RWPE2 (cell line): ENCODE results near the gene CHD9.

Experiments used
- ATAC-seq: fragments of 200-7000 bp; cut with Tn5 transposase; 3 replicates; pipeline ENCODE4 v1.9.1; 2021; ENCODE audit warnings: low read depth
- DNase-seq: peaks from one replicate; pipeline ENCODE4 v3.0.0-alpha.2; 2020; ENCODE audit warnings: low spot score
- H3K27ac ChIP-seq: fragments of 450-650 bp; 2 replicates; pipeline ENCODE4 v1.5.1; 2017; ENCODE audit warnings: mild to moderate bottlenecking; ENCODE audit not compliant: poor library complexity, severe bottlenecking
- H3K27me3 ChIP-seq: fragments of 250-450 bp; sonication (Bioruptor Pico); 2 replicates; pipeline ENCODE4 v1.5.1; 2021; ENCODE audit warnings: mild to moderate bottlenecking, moderate library complexity; ENCODE audit not compliant: insufficient read depth, poor library complexity, severe bottlenecking
- H3K36me3 ChIP-seq: fragments of 250-450 bp; sonication (Bioruptor Pico); 2 replicates; pipeline ENCODE4 v1.5.1; 2020; ENCODE audit warnings: low read depth, mild to moderate bottlenecking, moderate library complexity
- H3K4me1 ChIP-seq: fragments of 250-450 bp; sonication (Bioruptor Pico); 2 replicates; pipeline ENCODE4 v1.5.1; 2021; ENCODE audit warnings: mild to moderate bottlenecking, moderate library complexity; ENCODE audit not compliant: insufficient read depth, poor library complexity, severe bottlenecking
- H3K4me3 ChIP-seq: fragments of 250-450 bp; sonication (Bioruptor Pico); 2 replicates; pipeline ENCODE4 v1.5.1; 2021; ENCODE audit warnings: mild to moderate bottlenecking, moderate library complexity; ENCODE audit not compliant: severe bottlenecking
- H3K9me3 ChIP-seq: fragments of 250-450 bp; sonication (Bioruptor Pico); 2 replicates; pipeline ENCODE4 v1.5.1; 2021; ENCODE audit warnings: mild to moderate bottlenecking, moderate library complexity; ENCODE audit not compliant: severe bottlenecking
- TF ChIP-seq, protein P1 (sequence below): fragments of 450-650 bp; IDR thresholded peaks from one replicate; pipeline ENCODE4 v1.5.1; 2017; ENCODE audit warnings: mild to moderate bottlenecking, moderate library complexity; ENCODE audit not compliant: poor library complexity, severe bottlenecking

CHD9 gene

DNA sequence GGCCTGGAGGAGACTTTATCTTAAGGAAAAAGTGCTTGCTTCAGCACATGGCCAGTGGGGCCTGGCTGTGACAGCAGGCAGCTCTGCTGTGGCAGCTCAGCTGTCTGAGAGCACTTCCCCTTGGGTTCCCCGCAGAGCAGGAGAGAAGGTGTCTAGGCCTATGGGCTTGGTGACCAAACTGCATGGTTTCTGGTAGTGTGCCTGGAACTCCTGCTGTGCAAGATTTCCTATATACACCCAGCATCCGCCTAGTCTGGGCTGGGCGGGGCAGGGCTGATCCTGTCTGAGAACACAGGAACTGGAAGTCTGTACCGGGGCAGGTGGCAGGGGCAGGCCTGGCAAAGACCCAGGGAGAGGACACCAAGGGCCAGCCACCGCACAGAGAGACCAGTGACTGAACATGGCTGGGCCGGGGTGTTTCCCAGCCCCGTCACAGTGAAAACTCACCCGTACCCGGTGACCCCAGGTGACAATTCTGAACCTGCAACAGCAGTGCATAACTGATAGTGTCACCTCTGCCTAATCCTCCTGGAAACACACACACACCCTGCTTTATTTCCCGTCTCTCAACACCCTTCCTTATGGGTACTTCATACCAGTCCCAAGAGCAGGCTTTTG lies 39.3 kb downstream of the CHD9 start:
- Histone ChIP-seq H3K4me1 (peaks cover 55% of the 10 kb centered on the region), H3K27ac (peak overlapping the region; percentile 76), H3K9me3 (no peaks in the 10 kb centered on the region), H3K4me3 (no peak overlapping the region), H3K36me3 (peaks cover 2% of the 10 kb centered on the region; the same call in 1 of the 2 replicates), H3K27me3 (no peaks in the 10 kb centered on the region)
- ATAC-seq (peak; percentile 49), DNase-seq (peak; percentile 71)
- TF ChIP-seq, protein P1, sequence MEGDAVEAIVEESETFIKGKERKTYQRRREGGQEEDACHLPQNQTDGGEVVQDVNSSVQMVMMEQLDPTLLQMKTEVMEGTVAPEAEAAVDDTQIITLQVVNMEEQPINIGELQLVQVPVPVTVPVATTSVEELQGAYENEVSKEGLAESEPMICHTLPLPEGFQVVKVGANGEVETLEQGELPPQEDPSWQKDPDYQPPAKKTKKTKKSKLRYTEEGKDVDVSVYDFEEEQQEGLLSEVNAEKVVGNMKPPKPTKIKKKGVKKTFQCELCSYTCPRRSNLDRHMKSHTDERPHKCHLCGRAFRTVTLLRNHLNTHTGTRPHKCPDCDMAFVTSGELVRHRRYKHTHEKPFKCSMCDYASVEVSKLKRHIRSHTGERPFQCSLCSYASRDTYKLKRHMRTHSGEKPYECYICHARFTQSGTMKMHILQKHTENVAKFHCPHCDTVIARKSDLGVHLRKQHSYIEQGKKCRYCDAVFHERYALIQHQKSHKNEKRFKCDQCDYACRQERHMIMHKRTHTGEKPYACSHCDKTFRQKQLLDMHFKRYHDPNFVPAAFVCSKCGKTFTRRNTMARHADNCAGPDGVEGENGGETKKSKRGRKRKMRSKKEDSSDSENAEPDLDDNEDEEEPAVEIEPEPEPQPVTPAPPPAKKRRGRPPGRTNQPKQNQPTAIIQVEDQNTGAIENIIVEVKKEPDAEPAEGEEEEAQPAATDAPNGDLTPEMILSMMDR: no peak

DNA sequence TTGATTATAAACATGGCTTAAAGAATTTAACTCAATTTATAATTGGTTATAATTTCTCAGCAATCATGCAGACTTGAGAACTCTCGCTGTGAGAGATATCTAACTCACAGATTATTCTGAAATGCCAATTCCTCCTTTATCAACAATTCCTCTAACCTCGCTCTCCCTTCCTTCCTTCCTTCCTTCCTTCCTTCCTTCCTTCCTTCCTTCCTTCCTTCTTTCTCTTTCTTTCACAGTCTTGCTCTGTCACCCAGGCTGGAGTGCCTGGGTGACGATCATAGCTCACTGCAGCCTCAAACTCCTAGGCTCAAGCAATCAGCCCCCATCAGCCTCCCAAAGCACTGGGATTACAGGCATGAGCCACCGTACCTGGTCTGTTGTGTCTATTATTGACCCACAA lies 42.4 kb downstream of the CHD9 start:
- Histone ChIP-seq H3K27me3 (no peaks in the 10 kb centered on the region), H3K9me3 (no peaks in the 10 kb centered on the region), H3K36me3 (peaks cover 8% of the 10 kb centered on the region), H3K4me1 (peaks cover 50% of the 10 kb centered on the region), H3K27ac (peak overlapping the region; percentile 98), H3K4me3 (no peak overlapping the region)
- ATAC-seq: no peak
- TF ChIP-seq, protein P1: no peak
- no peak for DNase-seq

DNA sequence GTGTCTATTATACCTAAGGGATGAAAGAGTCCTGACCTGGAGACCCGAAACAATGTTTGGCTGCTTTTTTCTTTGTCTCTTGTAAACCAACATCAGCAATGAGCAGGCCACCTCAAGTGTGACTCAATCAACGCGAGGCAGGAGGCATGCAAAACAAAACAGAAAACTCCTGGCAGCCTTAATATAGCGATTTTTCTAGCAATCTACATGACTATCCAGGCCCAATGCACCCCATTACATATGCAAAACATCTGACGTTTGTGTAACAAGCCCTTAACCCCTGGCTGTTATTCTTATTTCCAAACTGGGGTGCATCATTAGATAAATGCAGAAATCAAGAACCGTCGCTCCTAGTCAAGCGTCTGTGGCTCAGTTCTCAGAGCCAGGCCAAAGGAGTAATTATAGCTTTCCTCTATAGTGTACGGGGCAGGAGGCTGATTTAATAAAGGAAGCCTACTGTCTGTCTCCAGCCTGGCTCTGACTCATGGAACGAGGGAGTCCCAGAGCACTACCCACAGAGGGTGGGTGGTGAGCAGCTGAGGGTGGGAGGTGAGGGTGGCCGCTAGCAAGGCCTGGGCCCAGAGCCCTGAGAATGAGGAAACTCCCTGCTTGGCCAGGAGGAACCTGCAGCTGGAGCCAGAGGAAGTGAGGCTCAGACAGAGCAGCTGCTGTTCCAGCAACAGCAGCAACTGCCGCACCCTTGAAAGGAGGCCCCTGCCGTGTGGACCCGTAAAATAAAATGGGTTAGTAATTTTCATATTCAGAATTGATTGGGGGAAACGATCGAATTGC lies 43.9 kb downstream of the CHD9 start:
- peak; percentile 86 for DNase-seq
- H3K4me1 ChIP-seq: peaks cover 42% of the 10 kb centered on the region

DNA sequence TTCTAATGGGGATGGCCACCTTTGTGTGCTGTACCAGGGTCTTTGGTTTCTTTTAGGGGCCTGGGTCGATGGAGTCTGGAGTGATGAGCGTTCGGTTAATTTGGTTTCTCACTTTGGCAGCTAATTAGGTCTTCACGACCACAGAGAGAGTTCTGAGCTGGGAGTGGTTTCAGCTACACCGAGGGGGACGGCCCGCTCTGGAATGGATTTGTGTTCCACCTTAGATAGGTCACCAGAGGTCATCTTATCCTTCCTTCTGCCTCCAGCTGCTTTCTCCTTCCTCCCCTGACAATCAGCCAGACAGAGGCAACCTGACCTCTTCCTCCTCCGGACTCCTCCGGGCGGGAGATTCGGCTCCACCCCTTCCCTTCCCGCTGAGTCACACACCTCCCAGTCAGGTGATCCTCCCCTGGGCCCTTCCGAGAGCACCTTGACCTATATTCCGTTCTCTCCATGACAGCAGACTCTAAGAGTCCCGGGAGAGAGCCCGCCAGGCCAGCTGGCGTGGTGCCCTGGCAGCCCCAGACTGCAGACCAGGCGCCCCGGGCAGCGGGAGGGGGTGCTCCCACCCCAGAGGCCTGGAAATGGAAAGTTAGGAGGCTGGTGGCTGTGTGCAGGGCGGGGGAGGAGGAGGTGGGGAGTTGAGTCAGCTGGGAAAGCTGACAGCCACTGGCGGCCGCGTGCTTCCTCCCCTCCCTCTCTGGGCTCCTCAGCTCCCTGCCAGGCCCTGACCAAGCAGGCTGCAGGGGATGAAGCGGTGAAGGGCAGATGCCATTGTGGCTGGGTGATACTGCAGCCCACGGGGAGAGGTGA lies 44.7 kb downstream of the CHD9 start:
- H3K27me3 ChIP-seq: no peaks in the 10 kb centered on the region
- no peaks in the 10 kb centered on the region for H3K9me3 ChIP-seq
- ATAC-seq (peak; percentile 84), DNase-seq (peak; percentile 97)
- peaks cover 5% of the 10 kb centered on the region; the same call in 1 of the 2 replicates for H3K36me3 ChIP-seq
- peak overlapping the region; percentile 98 for H3K27ac ChIP-seq
- H3K4me1 ChIP-seq: peaks cover 34% of the 10 kb centered on the region
- H3K4me3 ChIP-seq: peak overlapping the region; percentile 7
- TF ChIP-seq, protein P1: no peak

More for the DNA sequence above, 43.9 kb downstream of the CHD9 start:
- no peaks in the 10 kb centered on the region for H3K27me3 ChIP-seq
- TF ChIP-seq, protein P1: no peak
- peak; percentile 62 for ATAC-seq
- peaks cover 5% of the 10 kb centered on the region; the same call in 1 of the 2 replicates for H3K36me3 ChIP-seq
- H3K4me3 ChIP-seq: no peak overlapping the region
- peak overlapping the region; percentile 98 for H3K27ac ChIP-seq
- H3K9me3 ChIP-seq: no peaks in the 10 kb centered on the region
